HEK293 (cell line): ENCODE measurements around the gene ASTN2.

Experiments used
- CTCF ChIA-PET: fragments of 350-600 bp; formaldehyde crosslinking; extraction: SDS; loops from one replicate; lab custom pipeline; 2021; ENCODE audit warnings: antibody characterized with exemption; lab: Yijun Ruan, JAX
- POLR2A ChIA-PET: fragments of 300-600 bp; formaldehyde crosslinking; extraction: SDS; loops from one replicate; lab custom pipeline; 2020; ENCODE audit warnings: antibody characterized with exemption, inconsistent platforms; lab: Yijun Ruan, JAX
- H3K27ac ChIP-seq: fragments of 200-500 bp; sonication (Bioruptor generic); 2 replicates; pipeline ENCODE4 v1.5.1; 2014; ENCODE audit warnings: low read depth, low read length, control low read depth, inconsistent platforms; ENCODE audit errors: extremely low read depth
- H3K36me3 ChIP-seq, 2 experiments: fragments of 200-500 bp in 1 of 2; sonication (Bioruptor generic) in 1 of 2; 1 replicate in 1 of 2; 2 replicates in 1 of 2; pipeline ENCODE4 v1.5.1; 2014 to 2017; ENCODE audit warnings: inconsistent platforms in 2 of 2, low read length in 2 of 2; ENCODE audit not compliant: control insufficient read depth in 2 of 2, insufficient read depth in 1 of 2
- H3K4me1 ChIP-seq: fragments of 200-500 bp; sonication (Bioruptor generic); 2 replicates; pipeline ENCODE4 v1.5.1; 2014; ENCODE audit warnings: mild to moderate bottlenecking, low read length, inconsistent platforms; ENCODE audit not compliant: control insufficient read depth, insufficient read depth
- H3K4me3 ChIP-seq: 2 replicates; pipeline ENCODE4 v1.5.1; 2011; ENCODE audit warnings: low read depth, mild to moderate bottlenecking, control low read depth, low read length, moderate library complexity
- H3K9me3 ChIP-seq: fragments of 200-500 bp; sonication (Bioruptor generic); 2 replicates; pipeline ENCODE4 v1.5.1; 2014; ENCODE audit warnings: low read depth, low read length, inconsistent platforms; ENCODE audit not compliant: control insufficient read depth, insufficient read depth
- BCL11A ChIP-seq: fragments of 450-650 bp; formaldehyde crosslinking; IDR thresholded peaks from 2 replicates; pipeline ENCODE4 v1.5.1; 2016; ENCODE audit warnings: low read depth, missing biosample characterization, missing genetic modification characterization
- HIC1 ChIP-seq: fragments of 450-650 bp; formaldehyde crosslinking; IDR thresholded peaks from 2 replicates; pipeline ENCODE4 v1.5.1; 2016; ENCODE audit warnings: missing biosample characterization, missing genetic modification characterization
- HOXA7 ChIP-seq: sonication (generic); formaldehyde crosslinking; IDR thresholded peaks from 2 replicates; pipeline ENCODE4 v1.8.1; 2022; ENCODE audit warnings: missing genetic modification reagents, borderline replicate concordance
- KLF7 ChIP-seq: fragments of 450-650 bp; formaldehyde crosslinking; IDR thresholded peaks from 2 replicates; pipeline ENCODE4 v1.5.1; 2016; ENCODE audit warnings: missing biosample characterization, missing genetic modification characterization, borderline replicate concordance
- KLF9 ChIP-seq: fragments of 450-650 bp; formaldehyde crosslinking; IDR thresholded peaks from 2 replicates; pipeline ENCODE4 v1.5.1; 2016; ENCODE audit warnings: missing biosample characterization, missing genetic modification characterization, low read depth
- PRDM1 ChIP-seq: fragments of 450-650 bp; formaldehyde crosslinking; IDR thresholded peaks from 2 replicates; pipeline ENCODE4; 2016; ENCODE audit warnings: missing biosample characterization, missing genetic modification characterization
- ZBTB26 ChIP-seq: fragments of 450-650 bp; formaldehyde crosslinking; optimal IDR thresholded peaks from 2 replicates; pipeline ENCODE3; 2016; ENCODE audit warnings: missing biosample characterization, mild to moderate bottlenecking, missing genetic modification characterization
- ZBTB7A ChIP-seq: fragments of 450-650 bp; formaldehyde crosslinking; IDR thresholded peaks from 2 replicates; pipeline ENCODE4 v1.5.1; 2016; ENCODE audit warnings: low read depth, missing biosample characterization, missing genetic modification characterization
- ZFP3 ChIP-seq: fragments of 450-650 bp; formaldehyde crosslinking; IDR thresholded peaks from 2 replicates; pipeline ENCODE4 v1.5.1; 2016; ENCODE audit warnings: low read depth, missing biosample characterization, missing genetic modification characterization
- ZFP41 ChIP-seq: fragments of 450-650 bp; formaldehyde crosslinking; IDR thresholded peaks from 2 replicates; pipeline ENCODE4 v1.5.1; 2016; ENCODE audit warnings: missing biosample characterization, missing genetic modification characterization, borderline replicate concordance
- ZNF146 ChIP-seq: fragments of 450-650 bp; formaldehyde crosslinking; IDR thresholded peaks from 2 replicates; pipeline ENCODE4 v1.5.1; 2016; ENCODE audit warnings: missing biosample characterization, missing genetic modification characterization
- ZNF19 ChIP-seq: fragments of 450-650 bp; formaldehyde crosslinking; IDR thresholded peaks from 2 replicates; pipeline ENCODE4; 2016; ENCODE audit warnings: missing biosample characterization, missing genetic modification characterization, low read depth
- ZNF23 ChIP-seq: fragments of 450-650 bp; formaldehyde crosslinking; IDR thresholded peaks from 2 replicates; pipeline ENCODE4 v1.5.1; 2016; ENCODE audit warnings: missing biosample characterization, missing genetic modification characterization, borderline replicate concordance
- ZNF266 ChIP-seq: fragments of 450-650 bp; formaldehyde crosslinking; IDR thresholded peaks from 2 replicates; pipeline ENCODE4 v1.5.1; 2016; ENCODE audit warnings: missing biosample characterization, missing genetic modification characterization, low read depth
- ZNF335 ChIP-seq: fragments of 450-650 bp; formaldehyde crosslinking; conservative IDR thresholded peaks from 2 replicates; pipeline ENCODE4 v1.5.1; 2016; ENCODE audit warnings: missing biosample characterization, missing genetic modification characterization
- ZNF341 ChIP-seq: fragments of 450-650 bp; formaldehyde crosslinking; IDR thresholded peaks from 2 replicates; pipeline ENCODE4; 2016; ENCODE audit warnings: low read depth, missing biosample characterization, missing genetic modification characterization
- ZNF350 ChIP-seq: fragments of 450-650 bp; formaldehyde crosslinking; IDR thresholded peaks from 2 replicates; pipeline ENCODE4 v1.5.0; 2017; ENCODE audit warnings: missing biosample characterization, mild to moderate bottlenecking, missing genetic modification characterization
- ZNF394 ChIP-seq: fragments of 450-650 bp; formaldehyde crosslinking; IDR thresholded peaks from 2 replicates; pipeline ENCODE4 v1.5.1; 2016; ENCODE audit warnings: missing biosample characterization, missing genetic modification characterization, mild to moderate bottlenecking, moderate library complexity, borderline replicate concordance
- ZNF404 ChIP-seq: fragments of 450-650 bp; formaldehyde crosslinking; IDR thresholded peaks from 2 replicates; pipeline ENCODE4 v1.5.1; 2017; ENCODE audit warnings: missing biosample characterization, missing genetic modification characterization
- ZNF48 ChIP-seq: fragments of 450-650 bp; formaldehyde crosslinking; IDR thresholded peaks from 2 replicates; pipeline ENCODE4 v1.5.1; 2016; ENCODE audit warnings: missing biosample characterization, missing genetic modification characterization
- ZNF560 ChIP-seq: fragments of 450-650 bp; formaldehyde crosslinking; IDR thresholded peaks from 2 replicates; pipeline ENCODE4 v1.5.1; 2017; ENCODE audit warnings: missing biosample characterization, missing genetic modification characterization, borderline replicate concordance
- ZNF596 ChIP-seq: fragments of 450-650 bp; IDR thresholded peaks from 2 replicates; pipeline ENCODE4 v1.5.0; 2018; ENCODE audit warnings: missing biosample characterization, mild to moderate bottlenecking, missing genetic modification characterization, moderate library complexity
- ZNF621 ChIP-seq: fragments of 450-650 bp; formaldehyde crosslinking; IDR thresholded peaks from 2 replicates; pipeline ENCODE4 v1.5.1; 2017; ENCODE audit warnings: missing biosample characterization, missing genetic modification characterization
- ZNF623 ChIP-seq: fragments of 450-650 bp; formaldehyde crosslinking; IDR thresholded peaks from 2 replicates; pipeline ENCODE4 v1.5.1; 2016; ENCODE audit warnings: missing biosample characterization, missing genetic modification characterization
- ZNF701 ChIP-seq: fragments of 450-650 bp; formaldehyde crosslinking; IDR thresholded peaks from 2 replicates; pipeline ENCODE4 v1.5.1; 2016; ENCODE audit warnings: missing biosample characterization, missing genetic modification characterization
- ZSCAN30 ChIP-seq: fragments of 450-650 bp; IDR thresholded peaks from 2 replicates; pipeline ENCODE4 v1.5.1; 2018; ENCODE audit warnings: missing biosample characterization, mild to moderate bottlenecking, missing genetic modification characterization, moderate library complexity
- ZSCAN5A ChIP-seq: fragments of 450-650 bp; formaldehyde crosslinking; IDR thresholded peaks from 2 replicates; pipeline ENCODE4 v1.5.1; 2016; ENCODE audit warnings: missing biosample characterization, missing genetic modification characterization

ASTN2 gene

GRCh38 chr9:117046666-117047327 lies 368.1 kb downstream of the ASTN2 start:
- Histone ChIP-seq H3K4me3 (no peak overlapping the region), H3K36me3 (no peaks in the 10 kb centered on the region)
- TF ChIP-seq ZSCAN30 (tag by site-specific recombination), result no peak
- no peak for TF ChIP-seq ZNF146 (tag by site-specific recombination)
- no peak for TF ChIP-seq KLF7 (tag by site-specific recombination)
- TF ChIP-seq, all 188 proteins: peak for 0
- H3K4me1 ChIP-seq, result no peaks in the 10 kb centered on the region
- H3K27ac ChIP-seq, result no peak overlapping the region
- ChIA-PET POLR2A (no interaction called here), CTCF (interaction anchor here (0.7 to 0.8 kb wide), 2 partner anchors 13 to 311 kb away, joined by 3 to 4 read pairs; no protein-coding TSS in a partner anchor)
- H3K9me3 ChIP-seq, result no peaks in the 10 kb centered on the region

GRCh38 chr9:117044241-117044640 lies 370.6 kb downstream of the ASTN2 start:
- Histone ChIP-seq H3K9me3 (no peaks in the 10 kb centered on the region), H3K36me3 (no peaks in the 10 kb centered on the region), H3K4me3 (no peak overlapping the region), H3K4me1 (no peaks in the 10 kb centered on the region), H3K27ac (no peak overlapping the region)
- TF ChIP-seq ZNF350 (tag by site-specific recombination) (no peak), ZNF623 (tag by site-specific recombination) (no peak), ZBTB7A (no peak), ZFP41 (tag by site-specific recombination) (no peak), ZNF266 (tag by site-specific recombination) (no peak), KLF9 (tag by site-specific recombination) (no peak), ZNF596 (tag by site-specific recombination) (no peak), ZNF404 (tag by site-specific recombination) (no peak), ZNF621 (no peak), ZNF560 (no peak), ZFP3 (tag by site-specific recombination) (no peak), ZNF394 (no peak), ZNF335 (tag by site-specific recombination) (no peak), ZNF701 (tag by site-specific recombination) (no peak), ZNF19 (no peak), ZSCAN5A (no peak), ZBTB26 (no peak)
- ChIA-PET POLR2A (no interaction called here), CTCF (no interaction called here)

GRCh38 chr9:117043159-117043558 lies 371.7 kb downstream of the ASTN2 start:
- POLR2A ChIA-PET, result no interaction called here
- no peaks in the 10 kb centered on the region for H3K9me3 ChIP-seq
- H3K4me3 ChIP-seq, result no peak overlapping the region
- TF ChIP-seq BCL11A (tag by site-specific recombination) (no peak), HOXA7 (CRISPR knock-in tag) (no peak), HIC1 (tag by site-specific recombination) (no peak), PRDM1 (no peak), ZNF341 (tag by site-specific recombination) (no peak), ZNF23 (tag by site-specific recombination) (no peak), ZNF48 (tag by site-specific recombination) (no peak)
- no peaks in the 10 kb centered on the region for H3K4me1 ChIP-seq
- H3K27ac ChIP-seq, result no peak overlapping the region
- H3K36me3 ChIP-seq, result no peaks in the 10 kb centered on the region
- CTCF ChIA-PET, result no interaction called here
